ENCODE measurements around the gene C16orf92.
A peak's percentile ranks its signal among the peaks of the same experiment; 100 is the strongest.

Gene C16orf92

GRCh38 chr16:29975134-29975538, 47.9 kb upstream of the C16orf92 start:
- Histone ChIP-seq H3K27me3 (ENCODE audit: insufficient read depth, low read length, poor library complexity, severe bottlenecking) (no peaks in the 10 kb centered on the region), H3K4me1 (ENCODE audit: insufficient read depth, low read length, poor library complexity, severe bottlenecking) (peaks cover 42% of the 10 kb centered on the region), H3K9me3 (ENCODE audit: insufficient read depth, low read depth, low read length) (no peaks in the 10 kb centered on the region), H3K9me2 (replicated peaks; ENCODE audit: low read depth, low read length) (no peaks in the 10 kb centered on the region), H3F3A (ENCODE audit: low read depth) (no peaks in the 10 kb centered on the region; the same call in 1 of the 2 replicates), H2AFZ (ENCODE audit: low read length) (no peak overlapping the region), H3K4me2 (ENCODE audit: low read depth, low read length, poor library complexity, severe bottlenecking) (peak overlapping the region; percentile 86), H3K9ac (ENCODE audit: low read depth, low read length, poor library complexity, severe bottlenecking) (peak overlapping the region; percentile 96), H3K4me3 (ENCODE audit: low read length, poor library complexity, severe bottlenecking) (peak overlapping the region; percentile 97), H3K36me3 (ENCODE audit: insufficient read depth, low read length) (peaks cover 23% of the 10 kb centered on the region; the same call in 1 of the 2 replicates), H3K79me2 (ENCODE audit: insufficient read depth, low read length) (peaks cover 52% of the 10 kb centered on the region), H4K20me1 (ENCODE audit: insufficient read depth, low read length, poor library complexity, severe bottlenecking) (peaks cover 48% of the 10 kb centered on the region)
- no peak for TF ChIP-seq EZH2phosphoT487 (IDR thresholded peaks at IDR 0.05; ENCODE audit: borderline replicate concordance)
- TF ChIP-seq, protein P1, sequence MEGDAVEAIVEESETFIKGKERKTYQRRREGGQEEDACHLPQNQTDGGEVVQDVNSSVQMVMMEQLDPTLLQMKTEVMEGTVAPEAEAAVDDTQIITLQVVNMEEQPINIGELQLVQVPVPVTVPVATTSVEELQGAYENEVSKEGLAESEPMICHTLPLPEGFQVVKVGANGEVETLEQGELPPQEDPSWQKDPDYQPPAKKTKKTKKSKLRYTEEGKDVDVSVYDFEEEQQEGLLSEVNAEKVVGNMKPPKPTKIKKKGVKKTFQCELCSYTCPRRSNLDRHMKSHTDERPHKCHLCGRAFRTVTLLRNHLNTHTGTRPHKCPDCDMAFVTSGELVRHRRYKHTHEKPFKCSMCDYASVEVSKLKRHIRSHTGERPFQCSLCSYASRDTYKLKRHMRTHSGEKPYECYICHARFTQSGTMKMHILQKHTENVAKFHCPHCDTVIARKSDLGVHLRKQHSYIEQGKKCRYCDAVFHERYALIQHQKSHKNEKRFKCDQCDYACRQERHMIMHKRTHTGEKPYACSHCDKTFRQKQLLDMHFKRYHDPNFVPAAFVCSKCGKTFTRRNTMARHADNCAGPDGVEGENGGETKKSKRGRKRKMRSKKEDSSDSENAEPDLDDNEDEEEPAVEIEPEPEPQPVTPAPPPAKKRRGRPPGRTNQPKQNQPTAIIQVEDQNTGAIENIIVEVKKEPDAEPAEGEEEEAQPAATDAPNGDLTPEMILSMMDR (conservative IDR thresholded peaks at IDR 0.05; ENCODE audit: low read length): no peak

GRCh38 chr16:29975811-29976511, 47.0 kb upstream of the C16orf92 start:
- H3K9ac ChIP-seq (ENCODE audit: low read depth, low read length, poor library complexity, severe bottlenecking): peak overlapping the region; percentile 96
- H2AFZ ChIP-seq (ENCODE audit: low read length): no peak overlapping the region
- no peaks in the 10 kb centered on the region for H3K9me2 ChIP-seq (replicated peaks; ENCODE audit: low read depth, low read length)
- H3K36me3 ChIP-seq (ENCODE audit: insufficient read depth, low read length): peaks cover 31% of the 10 kb centered on the region
- no peaks in the 10 kb centered on the region; the same call in 1 of the 2 replicates for H3F3A ChIP-seq (ENCODE audit: low read depth)
- H3K4me3 ChIP-seq (ENCODE audit: low read length, poor library complexity, severe bottlenecking): peak overlapping the region; percentile 97
- no peaks in the 10 kb centered on the region for H3K27me3 ChIP-seq (ENCODE audit: insufficient read depth, low read length, poor library complexity, severe bottlenecking)
- peaks cover 52% of the 10 kb centered on the region for H3K79me2 ChIP-seq (ENCODE audit: insufficient read depth, low read length)
- H3K4me2 ChIP-seq (ENCODE audit: low read depth, low read length, poor library complexity, severe bottlenecking): peak overlapping the region; percentile 86
- H3K4me1 ChIP-seq (ENCODE audit: insufficient read depth, low read length, poor library complexity, severe bottlenecking): peaks cover 42% of the 10 kb centered on the region
- H3K9me3 ChIP-seq (ENCODE audit: insufficient read depth, low read depth, low read length): no peaks in the 10 kb centered on the region
- TF ChIP-seq, protein P1 (conservative IDR thresholded peaks at IDR 0.05; ENCODE audit: low read length): 0 out of 2 replicates have a peak, but pooled peaks have one; percentile 15
- TF ChIP-seq EZH2phosphoT487 (IDR thresholded peaks at IDR 0.05; ENCODE audit: borderline replicate concordance): no peak
- peaks cover 48% of the 10 kb centered on the region for H4K20me1 ChIP-seq (ENCODE audit: insufficient read depth, low read length, poor library complexity, severe bottlenecking)

GRCh38 chr16:29977063-29977825, 45.8 kb upstream of the C16orf92 start:
- H3K4me2 ChIP-seq (ENCODE audit: low read depth, low read length, poor library complexity, severe bottlenecking): peak overlapping the region; percentile 86
- peaks cover 42% of the 10 kb centered on the region for H3K4me1 ChIP-seq (ENCODE audit: insufficient read depth, low read length, poor library complexity, severe bottlenecking)
- no peaks in the 10 kb centered on the region for H3K9me2 ChIP-seq (replicated peaks; ENCODE audit: low read depth, low read length)
- H3K9me3 ChIP-seq (ENCODE audit: insufficient read depth, low read depth, low read length): no peaks in the 10 kb centered on the region
- peaks cover 43% of the 10 kb centered on the region for H3K36me3 ChIP-seq (ENCODE audit: insufficient read depth, low read length)
- TF ChIP-seq, protein P1 (conservative IDR thresholded peaks at IDR 0.05; ENCODE audit: low read length): no peak
- no peak for TF ChIP-seq EZH2phosphoT487 (IDR thresholded peaks at IDR 0.05; ENCODE audit: borderline replicate concordance)
- H3K4me3 ChIP-seq (ENCODE audit: low read length, poor library complexity, severe bottlenecking): peak overlapping the region; percentile 97
- no peaks in the 10 kb centered on the region for H3K27me3 ChIP-seq (ENCODE audit: insufficient read depth, low read length, poor library complexity, severe bottlenecking)
- H4K20me1 ChIP-seq (ENCODE audit: insufficient read depth, low read length, poor library complexity, severe bottlenecking): peaks cover 48% of the 10 kb centered on the region
- peaks cover 52% of the 10 kb centered on the region for H3K79me2 ChIP-seq (ENCODE audit: insufficient read depth, low read length)
- H3F3A ChIP-seq (ENCODE audit: low read depth): no peaks in the 10 kb centered on the region
- peak overlapping the region; percentile 96 for H3K9ac ChIP-seq (ENCODE audit: low read depth, low read length, poor library complexity, severe bottlenecking)
- H2AFZ ChIP-seq (ENCODE audit: low read length): no peak overlapping the region

Measured in Loucy (cell line).